Glutamatergic neuron (in vitro differentiated cells): ENCODE data around the gene EML5. TPM values are rescaled to one million over a fixed set of nuclear protein-coding genes. Genes with fewer than 3 reads are reported as not detected.
A peak's percentile ranks its signal among the peaks of the same experiment; 100 is the strongest.

Experiments used
- DNase-seq: peaks from one replicate; pipeline ENCODE4 v3.0.0; 2022
- H3K27ac Mint-ChIP-seq: one replicate; pipeline ENCODE4 v1.8.0; 2020; ENCODE audit warnings: mild to moderate bottlenecking, mixed read lengths, inconsistent platforms; ENCODE audit not compliant: unreplicated experiment
- H3K27me3 Mint-ChIP-seq: one replicate; pipeline ENCODE4 v1.8.0; 2020; ENCODE audit warnings: mild to moderate bottlenecking, moderate library complexity, mixed read lengths, inconsistent platforms; ENCODE audit not compliant: unreplicated experiment
- H3K36me3 Mint-ChIP-seq: one replicate; pipeline ENCODE4 v1.8.0; 2020; ENCODE audit warnings: mild to moderate bottlenecking, mixed read lengths, inconsistent platforms; ENCODE audit not compliant: unreplicated experiment
- H3K4me1 Mint-ChIP-seq: one replicate; pipeline ENCODE4 v1.8.0; 2020; ENCODE audit warnings: mild to moderate bottlenecking, low read depth, mixed read lengths, inconsistent platforms; ENCODE audit not compliant: unreplicated experiment
- H3K4me3 Mint-ChIP-seq: one replicate; pipeline ENCODE4 v1.8.0; 2020; ENCODE audit warnings: mild to moderate bottlenecking, mixed read lengths, inconsistent platforms; ENCODE audit not compliant: unreplicated experiment
- H3K9me3 Mint-ChIP-seq: one replicate; pipeline ENCODE4 v1.8.0; 2020; ENCODE audit warnings: mild to moderate bottlenecking, moderate library complexity, mixed read lengths, inconsistent platforms; ENCODE audit not compliant: unreplicated experiment
- total RNA-seq: library from RNA; stranded (reverse); fragmentation: NEBNext Ultra II Directional; extraction: Animal tissue kit (Norgen Biotek cat#: 25700); gene quantifications from one replicate; pipeline ENCODE4 v1.2.1, GENCODE V29; 2021; ENCODE audit not compliant: unreplicated experiment
- TF ChIP-seq, protein P1 (sequence below): fragments of 200-600 bp; sonication (generic); IDR thresholded peaks from one replicate; pipeline ENCODE4 v1.5.0; 2021; ENCODE audit not compliant: partially characterized antibody, unreplicated experiment

The EML5 gene
- total RNA-seq, 1 donor from 2014 or later, result 2.1 TPM

DNA sequence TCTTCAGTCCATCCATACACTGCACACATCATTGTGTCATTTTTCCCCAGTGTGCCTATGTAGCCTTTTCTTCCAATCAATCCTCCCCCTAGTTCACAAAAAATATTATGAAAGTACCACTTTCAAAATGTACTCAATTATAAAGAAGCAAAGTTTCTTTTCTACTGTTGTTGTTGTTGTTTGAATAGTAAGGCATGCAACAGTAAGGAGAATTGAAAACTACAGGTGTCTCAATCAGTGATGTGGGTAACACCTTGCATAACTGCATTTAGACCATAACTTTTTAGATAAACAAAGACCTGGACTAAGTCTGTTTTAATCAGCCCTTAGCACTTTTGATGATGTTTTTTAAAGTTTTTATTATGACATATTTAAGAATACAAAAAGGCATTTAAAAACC, 104.4 kb downstream of the EML5 start:
- Mint-ChIP-seq H3K4me1 (no peaks in the 10 kb centered on the region), H3K9me3 (no peaks in the 10 kb centered on the region), H3K4me3 (no peak overlapping the region), H3K27me3 (no peaks in the 10 kb centered on the region), H3K36me3 (no peaks in the 10 kb centered on the region), H3K27ac (no peak overlapping the region)
- DNase-seq, result no peak
- TF ChIP-seq, protein P1, sequence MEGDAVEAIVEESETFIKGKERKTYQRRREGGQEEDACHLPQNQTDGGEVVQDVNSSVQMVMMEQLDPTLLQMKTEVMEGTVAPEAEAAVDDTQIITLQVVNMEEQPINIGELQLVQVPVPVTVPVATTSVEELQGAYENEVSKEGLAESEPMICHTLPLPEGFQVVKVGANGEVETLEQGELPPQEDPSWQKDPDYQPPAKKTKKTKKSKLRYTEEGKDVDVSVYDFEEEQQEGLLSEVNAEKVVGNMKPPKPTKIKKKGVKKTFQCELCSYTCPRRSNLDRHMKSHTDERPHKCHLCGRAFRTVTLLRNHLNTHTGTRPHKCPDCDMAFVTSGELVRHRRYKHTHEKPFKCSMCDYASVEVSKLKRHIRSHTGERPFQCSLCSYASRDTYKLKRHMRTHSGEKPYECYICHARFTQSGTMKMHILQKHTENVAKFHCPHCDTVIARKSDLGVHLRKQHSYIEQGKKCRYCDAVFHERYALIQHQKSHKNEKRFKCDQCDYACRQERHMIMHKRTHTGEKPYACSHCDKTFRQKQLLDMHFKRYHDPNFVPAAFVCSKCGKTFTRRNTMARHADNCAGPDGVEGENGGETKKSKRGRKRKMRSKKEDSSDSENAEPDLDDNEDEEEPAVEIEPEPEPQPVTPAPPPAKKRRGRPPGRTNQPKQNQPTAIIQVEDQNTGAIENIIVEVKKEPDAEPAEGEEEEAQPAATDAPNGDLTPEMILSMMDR, result no peak

DNA sequence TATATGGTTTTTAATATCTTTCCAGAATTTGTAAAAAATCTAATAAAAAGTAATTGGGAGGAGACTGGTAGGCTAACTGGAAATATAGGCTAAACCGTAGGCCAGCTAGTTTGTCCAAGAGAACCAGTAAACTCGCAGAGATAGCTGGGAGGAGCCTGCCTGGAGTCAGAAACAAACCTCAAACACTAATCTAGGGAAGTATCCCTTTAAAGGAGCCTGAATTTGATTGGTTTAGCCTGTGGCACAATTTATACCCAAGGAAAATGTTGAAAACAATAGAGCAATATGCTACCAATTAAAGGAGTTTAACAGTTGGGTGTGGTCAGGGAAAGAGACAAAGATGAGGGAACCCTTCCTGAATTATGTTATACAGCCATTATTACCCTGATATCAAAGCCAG, 109.6 kb downstream of the EML5 start:
- no peaks in the 10 kb centered on the region for H3K27me3 Mint-ChIP-seq
- H3K27ac Mint-ChIP-seq, result no peak overlapping the region
- DNase-seq, result no peak
- no peaks in the 10 kb centered on the region for H3K36me3 Mint-ChIP-seq
- no peaks in the 10 kb centered on the region for H3K9me3 Mint-ChIP-seq
- TF ChIP-seq, protein P1, result no peak
- H3K4me1 Mint-ChIP-seq, result no peaks in the 10 kb centered on the region
- no peak overlapping the region for H3K4me3 Mint-ChIP-seq

DNA sequence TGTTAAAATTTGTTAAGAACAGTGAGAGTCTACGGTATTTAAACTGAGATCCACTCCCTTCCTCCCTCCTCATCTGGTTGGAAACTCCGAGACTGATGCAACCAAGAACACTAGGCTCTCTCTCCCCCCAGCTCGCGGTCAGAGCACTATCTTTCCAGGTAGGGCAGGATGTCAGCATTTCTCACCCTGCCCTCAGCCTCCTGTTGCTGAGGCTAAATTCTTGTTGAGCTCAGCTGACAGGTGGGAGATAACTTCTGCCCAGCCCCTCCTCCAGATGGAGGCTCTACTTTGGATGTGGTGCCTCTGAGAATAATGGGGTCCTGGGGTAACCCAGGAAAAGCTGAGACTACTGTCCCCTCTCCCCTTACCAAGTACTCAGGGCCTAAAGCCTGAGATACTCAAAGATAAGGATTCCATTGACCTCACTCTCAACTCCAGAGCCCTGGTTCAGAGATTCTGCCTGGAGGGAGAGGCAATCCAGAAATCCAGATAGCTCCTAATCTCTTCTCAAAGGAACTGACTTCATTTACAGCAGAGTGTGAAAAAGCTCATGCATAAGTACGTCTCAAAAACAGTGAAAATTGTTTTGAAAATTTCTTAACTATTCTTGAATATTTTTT, 110.1 kb downstream of the EML5 start:
- TF ChIP-seq, protein P1, result no peak
- no peak overlapping the region for H3K27ac Mint-ChIP-seq
- no peaks in the 10 kb centered on the region for H3K36me3 Mint-ChIP-seq
- H3K4me1 Mint-ChIP-seq, result no peaks in the 10 kb centered on the region
- no peak for DNase-seq
- H3K4me3 Mint-ChIP-seq, result no peak overlapping the region
- H3K27me3 Mint-ChIP-seq, result no peaks in the 10 kb centered on the region
- no peaks in the 10 kb centered on the region for H3K9me3 Mint-ChIP-seq

DNA sequence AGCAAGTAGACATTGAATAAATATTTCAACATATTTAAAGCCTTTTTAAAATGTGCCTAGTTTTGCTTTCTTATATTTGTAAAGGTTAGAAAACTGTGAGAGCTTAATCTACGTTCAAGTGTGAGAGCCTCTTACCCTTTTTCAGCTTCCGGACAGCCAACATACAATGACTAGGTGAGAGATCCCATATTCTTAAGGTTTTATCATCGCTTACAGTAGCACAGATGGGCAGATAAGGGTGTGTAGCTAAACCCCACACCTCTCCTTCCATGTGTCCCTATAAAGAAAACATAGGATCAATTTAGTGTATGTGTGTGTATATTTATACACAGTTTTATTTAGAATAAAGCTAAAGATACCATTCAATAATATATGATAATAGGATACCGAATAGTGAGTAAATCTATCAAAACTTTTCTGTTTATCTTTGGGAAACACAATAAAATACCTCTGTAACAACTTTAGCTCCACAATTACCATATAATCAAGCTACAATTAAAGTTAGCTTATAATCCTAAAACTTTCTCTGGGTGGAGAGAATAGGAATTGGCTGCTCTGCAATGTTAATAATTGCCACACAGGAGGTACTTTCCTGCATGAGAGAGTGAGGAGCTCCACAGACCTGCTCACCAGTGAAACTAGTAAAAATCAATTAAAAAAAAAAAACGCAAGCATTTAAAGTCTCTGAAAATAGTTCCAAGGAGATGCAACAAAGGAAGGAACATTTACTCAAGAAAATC, 110.8 kb downstream of the EML5 start:
- H3K9me3 Mint-ChIP-seq, result no peaks in the 10 kb centered on the region
- DNase-seq, result no peak
- no peaks in the 10 kb centered on the region for H3K27me3 Mint-ChIP-seq
- H3K27ac Mint-ChIP-seq, result no peak overlapping the region
- TF ChIP-seq, protein P1, result no peak
- no peaks in the 10 kb centered on the region for H3K36me3 Mint-ChIP-seq
- no peak overlapping the region for H3K4me3 Mint-ChIP-seq
- no peaks in the 10 kb centered on the region for H3K4me1 Mint-ChIP-seq

DNA sequence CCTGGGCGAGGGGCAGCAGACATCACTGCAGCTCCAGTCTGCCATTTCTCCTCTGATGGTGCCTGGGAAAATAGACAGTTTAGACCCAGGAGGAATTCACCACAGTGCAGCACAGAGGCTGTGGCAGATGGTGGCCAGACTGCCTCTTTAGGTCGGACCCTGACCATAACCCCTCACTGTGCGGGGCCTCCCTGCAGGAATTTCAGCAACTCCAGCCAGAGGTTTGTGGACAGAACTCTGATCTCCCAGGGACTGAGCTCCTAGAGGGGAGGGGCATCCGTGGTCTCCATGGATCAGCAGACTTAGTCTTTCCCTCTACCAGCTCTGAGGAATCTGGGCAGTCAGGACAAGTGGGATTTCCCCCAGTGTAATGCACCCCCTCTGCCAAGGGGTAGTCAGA, 123.4 kb downstream of the EML5 start:
- H3K36me3 Mint-ChIP-seq, result peaks cover 21% of the 10 kb centered on the region
- no peak overlapping the region for H3K4me3 Mint-ChIP-seq
- peaks cover 2% of the 10 kb centered on the region for H3K27me3 Mint-ChIP-seq
- peaks cover 6% of the 10 kb centered on the region for H3K4me1 Mint-ChIP-seq
- TF ChIP-seq, protein P1, result no peak
- H3K27ac Mint-ChIP-seq, result no peak overlapping the region
- no peaks in the 10 kb centered on the region for H3K9me3 Mint-ChIP-seq
- peak; percentile 40 for DNase-seq
